H1 (cell line): ENCODE data around the gene TEX44. TPM values are rescaled to one million over a fixed set of nuclear protein-coding genes. Genes with fewer than 3 reads are reported as not detected.

Experiments used
- ASH2L ChIP-seq: fragments of 200-600, 300-600 bp; sonication (generic); IDR thresholded peaks from one replicate; pipeline ENCODE4 v1.7.1; 2017; ENCODE audit warnings: low read length
- ATF3 ChIP-seq: IDR thresholded peaks from 2 replicates; pipeline ENCODE4 v1.6.1; 2011; ENCODE audit warnings: low read depth, mild to moderate bottlenecking, low read length; ENCODE audit not compliant: insufficient read depth
- BACH1 ChIP-seq: IDR thresholded peaks from 2 replicates; pipeline ENCODE4 v1.6.1; 2012; ENCODE audit warnings: low read length, improper control_type of control experiment
- BCL11A ChIP-seq, 2 experiments: IDR thresholded peaks; one replicate each; pipeline ENCODE4 v1.6.1; 2011; ENCODE audit warnings: low read depth in 2 of 2, low read length in 2 of 2, mild to moderate bottlenecking in 2 of 2
- CBX5 ChIP-seq: fragments of 300-800, 300-1000 bp; sonication (generic); IDR thresholded peaks from 2 replicates; pipeline ENCODE4 v1.7.1; 2016; ENCODE audit warnings: antibody characterized with exemption, low read length, low read depth
- CEBPB ChIP-seq: IDR thresholded peaks from 2 replicates; pipeline ENCODE4 v1.6.1; 2012; ENCODE audit warnings: low read depth, low read length
- CHD2 ChIP-seq: IDR thresholded peaks from 2 replicates; pipeline ENCODE4 v1.6.1; 2012; ENCODE audit warnings: low read length, improper control_type of control experiment
- CTBP2 ChIP-seq: IDR thresholded peaks from 2 replicates; pipeline ENCODE4 v1.7.0; 2011; ENCODE audit warnings: borderline replicate concordance, mild to moderate bottlenecking, moderate library complexity, mixed read lengths, low read length; ENCODE audit not compliant: insufficient read depth, insufficient read length
- EZH2 ChIP-seq: fragments of 200-600 bp; sonication (generic); IDR thresholded peaks from 2 replicates; pipeline ENCODE4 v1.7.1; 2012; ENCODE audit warnings: low read depth, mild to moderate bottlenecking, moderate library complexity, low read length, inconsistent platforms; ENCODE audit not compliant: severe bottlenecking
- FOSL1 ChIP-seq: IDR thresholded peaks from 2 replicates; pipeline ENCODE4 v1.6.1; 2011; ENCODE audit warnings: mild to moderate bottlenecking, low read depth, low read length, moderate library complexity; ENCODE audit not compliant: insufficient read depth
- GABPA ChIP-seq: IDR thresholded peaks from 2 replicates; pipeline ENCODE4 v1.6.1; 2011; ENCODE audit warnings: mild to moderate bottlenecking, low read length, moderate library complexity, borderline replicate concordance; ENCODE audit not compliant: insufficient read depth
- GTF2F1 ChIP-seq: IDR thresholded peaks from 2 replicates; pipeline ENCODE4 v1.6.1; 2012; ENCODE audit warnings: low read depth, low read length, improper control_type of control experiment, borderline replicate concordance
- KDM5A ChIP-seq: fragments of 200-600 bp; IDR thresholded peaks from 2 replicates; pipeline ENCODE4 v1.7.1; 2012; ENCODE audit warnings: mild to moderate bottlenecking, low read length, inconsistent platforms, mixed read lengths
- POLR2A ChIP-seq, 2 experiments: IDR thresholded peaks; 1 replicate in 1 of 2; 2 replicates in 1 of 2; pipeline ENCODE4 v1.6.1; 2011; ENCODE audit warnings: low read depth in 2 of 2, low read length in 2 of 2, mild to moderate bottlenecking in 2 of 2; ENCODE audit errors: control extremely low read depth in 1 of 2
- POLR2AphosphoS5 ChIP-seq: IDR thresholded peaks from 2 replicates; pipeline ENCODE4 v1.6.1; 2011; ENCODE audit warnings: low read depth, low read length
- POU5F1 ChIP-seq: IDR thresholded peaks from 2 replicates; pipeline ENCODE4 v1.6.1; 2011; ENCODE audit warnings: low read depth, mild to moderate bottlenecking, low read length, moderate library complexity
- RFX5 ChIP-seq: IDR thresholded peaks from 2 replicates; pipeline ENCODE4 v1.6.1; 2011; ENCODE audit warnings: low read depth, low read length, improper control_type of control experiment, borderline replicate concordance
- SAP30 ChIP-seq: fragments of 300-600 bp; sonication (generic); IDR thresholded peaks from 2 replicates; pipeline ENCODE4 v1.7.1; 2012; ENCODE audit warnings: low read length, moderate library complexity, mild to moderate bottlenecking, inconsistent platforms; ENCODE audit not compliant: insufficient read depth, insufficient replicate concordance
- SIN3A ChIP-seq, 2 experiments: IDR thresholded peaks in 1 of 2; conservative IDR thresholded peaks in 1 of 2; 2 replicates each; pipeline ENCODE4 v1.6.1; 2011 to 2012; ENCODE audit warnings: low read length in 2 of 2, improper control_type of control experiment in 1 of 2, low read depth in 1 of 2, mild to moderate bottlenecking in 1 of 2
- SIRT6 ChIP-seq: IDR thresholded peaks from one replicate; pipeline ENCODE4 v1.7.1; 2012; ENCODE audit warnings: low read length, inconsistent platforms
- SIX5 ChIP-seq: IDR thresholded peaks from 2 replicates; pipeline ENCODE4 v1.6.1; 2011; ENCODE audit warnings: mild to moderate bottlenecking, low read depth, low read length
- SP1 ChIP-seq: IDR thresholded peaks from 2 replicates; pipeline ENCODE4 v1.6.1; 2011; ENCODE audit warnings: low read depth, low read length
- SP4 ChIP-seq: IDR thresholded peaks from 2 replicates; pipeline ENCODE4 v1.6.1; 2012; ENCODE audit warnings: low read length, inconsistent platforms
- TAF1 ChIP-seq: IDR thresholded peaks from 2 replicates; pipeline ENCODE4 v1.6.1; 2011; ENCODE audit warnings: mild to moderate bottlenecking, low read depth, low read length
- ZNF274 ChIP-seq: IDR thresholded peaks from 2 replicates; pipeline ENCODE4 v1.7.0; 2012; ENCODE audit warnings: low read length, borderline replicate concordance; ENCODE audit errors: extremely low read depth
- polyA plus RNA-seq, 7 experiments: library from polyadenylated mRNA; depleted of rRNA in 3 of 7; stranded (reverse) in 5 of 7; unstranded in 2 of 7; fragments of >200 nt in 5 of 7; fragments of 200-250 nt in 2 of 7; gene quantifications; 1 replicate in 5 of 7; 2 replicates in 1 of 7; 4 replicates in 1 of 7; pipeline versions ENCODE4 v1.2.1 to v1.2.3, GENCODE V29; 2011 to 2013; ENCODE audit warnings: missing spikeins in 2 of 7, mixed read lengths in 2 of 7
- total RNA-seq: library from RNA; stranded (reverse); fragmentation: NEBNext Ultra II Directional; extraction: Animal tissue kit (Norgen Biotek cat#: 25700); gene quantifications from 2 replicates; pipeline ENCODE4 v1.2.1, GENCODE V29; 2021

The TEX44 gene
- total and polyA plus RNA-seq, 2 of the 8 experiments (the other 6 are each of a cell fraction or from before 2014, with no cell fraction given), result not detected

GRCh38 chr2:231612456-231613330 lies 20.0 kb downstream of the TEX44 start (continued):
- TF ChIP-seq KDM5A (no peak), SIX5 (no peak), ASH2L (no peak), CEBPB (no peak), SAP30 (no peak), TAF1 (peak; percentile 53; the same call in 1 of the 2 replicates), GABPA (no peak), CHD2 (peak; percentile 84), CBX5 (no peak), FOSL1 (no peak), ATF3 (0 out of 2 replicates have a peak, but pooled peaks have one; percentile 8), CTBP2 (no peak), EZH2 (no peak), SP1 (no peak), ZNF274 (no peak), SP4 (no peak), POU5F1 (no peak), GTF2F1 (no peak), POLR2A (IDR thresholded peaks at IDR 0.05; ENCODE audit: control extremely low read depth in 1 of 2, low read depth in 2 of 2, low read length in 2 of 2) (peak in 1 of 2 experiments; percentile 58; a peak in 2 of 3 replicates), BACH1 (0 out of 2 replicates have a peak, but pooled peaks have one; percentile 10), SIN3A (conservative IDR thresholded peaks at IDR 0.05 in 1 of 2, IDR thresholded peaks at IDR 0.05 in 1 of 2; ENCODE audit: low read depth in 1 of 2, low read length in 2 of 2) (no peak), SIRT6 (no peak), POLR2AphosphoS5 (peak; percentile 68), RFX5 (no peak), BCL11A (IDR thresholded peaks at IDR 0.05; ENCODE audit: low read depth in 2 of 2, low read length in 2 of 2) (no peak)
